ENCODE data around the gene SUPT4H1.

SUPT4H1 gene

GRCh38 chr17:58380207-58381123 is 28.5 kb upstream of the SUPT4H1 start:
- no peak for DNase-seq (ENCODE audit: low read depth)

- no peak for DNase-seq (ENCODE audit: low read depth)
Observed at GRCh38 chr17:58379511-58379824, 27.5 kb upstream of the SUPT4H1 start.

GRCh38 chr17:58378733-58379510 is 26.9 kb upstream of the SUPT4H1 start:
- no peak for DNase-seq (ENCODE audit: low read depth)

DNA sequence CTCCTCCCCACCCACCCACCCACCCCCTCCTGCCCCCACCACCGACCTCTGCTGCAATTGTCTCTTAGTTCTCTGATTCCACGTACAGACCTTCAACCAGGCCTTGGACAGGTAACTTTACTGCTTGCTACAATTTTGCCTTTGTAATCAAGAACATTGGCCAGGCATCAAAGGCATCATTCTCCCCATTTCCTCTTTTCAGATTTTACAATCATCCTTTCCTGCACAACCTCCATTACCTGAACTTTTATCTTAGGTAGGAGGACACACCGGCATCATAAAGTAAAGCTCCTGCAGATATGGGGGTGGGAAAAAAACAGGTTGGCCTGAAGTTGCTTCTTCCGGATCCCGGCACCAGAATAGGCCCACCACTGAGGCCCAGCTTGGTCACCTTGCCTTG is 25.7 kb upstream of the SUPT4H1 start:
- no peak for DNase-seq (ENCODE audit: low read depth)

DNA sequence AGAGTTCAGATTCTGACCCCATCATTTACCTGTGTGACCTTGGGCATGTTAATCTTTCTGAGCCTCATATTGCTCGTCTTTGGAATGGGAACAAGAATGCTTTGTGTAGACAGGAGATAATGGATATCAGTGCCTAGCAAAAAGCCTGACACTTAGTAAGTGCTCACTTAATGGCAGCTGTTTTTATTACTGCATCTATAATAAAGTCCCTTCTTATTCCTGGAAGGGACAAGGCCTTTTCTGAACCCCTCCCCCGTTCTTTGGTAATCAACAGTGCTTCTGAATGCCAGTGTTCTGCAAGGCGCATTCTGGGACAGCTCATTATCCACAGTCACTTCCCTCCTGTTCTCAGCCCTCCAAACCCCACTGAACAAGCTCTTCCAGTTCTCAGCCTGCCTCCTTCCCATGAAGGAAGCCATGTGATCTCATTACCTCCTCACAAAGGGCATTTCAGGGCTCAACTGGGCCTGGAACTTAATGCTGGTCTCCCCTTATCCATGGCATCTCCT is 25.1 kb upstream of the SUPT4H1 start:
- DNase-seq (ENCODE audit: low read depth) = no peak

- no peak for DNase-seq (ENCODE audit: low read depth)
Observed at GRCh38 chr17:58376472-58377000, 24.5 kb upstream of the SUPT4H1 start.

- DNase-seq (ENCODE audit: low read depth) = no peak
Observed at GRCh38 chr17:58375811-58376210, 23.8 kb upstream of the SUPT4H1 start.

GRCh38 chr17:58375256-58375655 is 23.3 kb upstream of the SUPT4H1 start:
- no peak for DNase-seq (ENCODE audit: low read depth)

GRCh38 chr17:58373923-58374322 is 21.9 kb upstream of the SUPT4H1 start:
- DNase-seq (ENCODE audit: low read depth) = no peak

- no peak for DNase-seq (ENCODE audit: low read depth)
Observed at GRCh38 chr17:58373003-58373402, 21.0 kb upstream of the SUPT4H1 start.

DNA sequence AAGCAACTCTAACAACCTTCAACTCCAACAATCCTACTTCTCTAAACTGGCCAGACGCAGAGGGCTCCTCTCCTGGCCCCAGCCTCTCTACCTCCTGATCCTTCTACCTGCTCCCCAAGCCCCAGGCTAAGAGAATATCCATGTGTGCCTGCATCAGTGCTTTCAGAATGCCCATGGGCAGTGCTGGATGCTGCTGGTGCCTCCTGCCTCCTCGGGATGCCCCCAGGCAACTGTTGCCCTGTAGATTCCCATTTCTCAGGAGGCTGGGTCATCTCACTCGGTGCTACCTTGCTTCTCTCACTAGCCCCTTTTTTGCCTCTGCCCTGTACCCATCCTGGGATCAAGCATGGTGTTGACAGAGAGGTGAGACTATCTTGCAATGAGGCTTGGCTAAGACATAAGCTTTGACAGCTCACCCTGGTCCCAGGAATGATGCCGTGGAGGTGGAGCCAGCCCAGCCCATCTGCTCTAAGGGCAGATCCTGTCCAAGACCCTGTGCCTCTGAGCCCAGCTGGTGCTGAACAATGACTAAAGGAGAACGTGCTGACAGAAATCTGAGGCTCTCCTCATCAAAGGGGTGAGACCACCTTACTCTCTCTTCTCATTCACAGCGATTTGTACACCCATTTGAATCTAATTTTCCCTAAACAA is 19.4 kb upstream of the SUPT4H1 start:
- DNase-seq (ENCODE audit: low read depth) = no peak

DNA sequence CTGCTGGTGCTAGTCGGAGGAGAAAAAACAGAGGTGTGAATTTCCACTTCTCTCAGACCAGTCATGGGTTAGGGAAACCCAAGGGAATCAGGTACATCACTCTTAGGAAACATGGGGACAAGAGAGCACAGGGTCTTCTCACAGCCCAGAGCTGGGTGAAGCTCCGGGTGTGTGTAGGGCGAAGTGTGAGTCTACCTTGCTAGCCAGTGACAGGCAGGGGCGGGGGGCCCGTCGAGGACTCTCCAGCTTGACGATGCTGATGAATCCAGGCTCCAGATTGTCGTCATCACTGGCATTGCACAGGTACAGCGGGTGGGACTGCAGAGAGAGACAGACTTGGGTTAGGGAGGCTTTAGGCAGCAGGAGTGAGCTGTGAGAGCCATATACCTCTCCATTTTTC is 18.7 kb upstream of the SUPT4H1 start:
- no peak for DNase-seq (ENCODE audit: low read depth)

DNA sequence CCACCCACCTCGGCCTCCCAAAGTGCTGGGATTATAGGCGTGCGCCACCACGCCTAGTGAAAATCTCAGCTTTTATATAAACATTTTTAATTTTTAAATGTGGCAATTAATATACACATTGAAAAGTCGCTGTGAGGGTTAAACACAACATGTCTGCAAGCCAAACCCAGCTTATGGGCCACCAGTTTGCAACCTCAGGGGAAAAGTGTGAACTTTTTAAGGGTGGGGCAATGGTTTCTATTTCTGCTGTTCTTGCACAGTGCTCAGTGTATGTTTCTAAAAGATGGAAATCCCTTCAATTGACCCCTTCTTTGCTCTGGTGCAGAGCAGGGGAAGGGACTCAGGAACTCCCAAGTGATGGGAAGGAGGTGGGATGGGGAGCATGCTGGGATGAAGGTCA is 18.3 kb upstream of the SUPT4H1 start:
- DNase-seq (ENCODE audit: low read depth) = no peak

- DNase-seq (ENCODE audit: low read depth) = no peak
Observed at GRCh38 chr17:58369214-58370031, 17.4 kb upstream of the SUPT4H1 start.

DNA sequence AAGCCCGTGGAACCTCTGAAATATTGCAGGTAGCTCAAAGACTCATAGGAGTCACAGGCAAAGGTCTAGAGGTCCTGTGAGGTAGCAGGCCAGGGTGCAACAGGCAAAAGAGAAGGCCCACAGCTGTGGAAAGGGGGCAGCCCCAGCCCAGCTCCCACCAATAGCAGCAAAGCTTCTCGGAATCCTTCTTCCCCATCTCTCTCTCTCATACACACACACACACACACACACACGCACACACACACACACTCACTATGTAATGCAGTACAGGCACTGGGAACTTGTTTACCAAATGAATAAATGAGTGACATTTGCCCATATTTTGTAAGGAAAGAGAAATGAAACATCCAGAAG is 16.8 kb upstream of the SUPT4H1 start:
- no peak for DNase-seq (ENCODE audit: low read depth)

DNA sequence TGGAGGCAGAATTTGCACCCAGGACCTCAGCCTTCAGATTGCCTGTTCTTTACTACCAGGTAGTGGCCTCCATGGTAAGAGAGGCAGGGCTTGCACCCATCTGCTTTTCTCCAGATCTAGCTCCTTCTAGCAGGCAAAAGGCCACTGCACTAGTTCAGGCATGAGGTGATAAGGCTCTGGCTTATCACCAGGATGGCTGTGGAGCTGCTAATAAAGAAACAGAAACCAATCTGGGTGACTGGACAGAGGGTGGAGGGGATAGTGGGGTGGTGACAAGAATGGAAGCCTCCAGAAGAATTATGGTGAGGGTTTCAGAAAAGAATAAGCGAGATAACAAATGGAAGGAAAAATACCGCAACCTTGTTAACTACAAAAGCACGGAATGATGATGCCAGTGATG is 15.5 kb upstream of the SUPT4H1 start:
- DNase-seq (ENCODE audit: low read depth) = no peak

DNA sequence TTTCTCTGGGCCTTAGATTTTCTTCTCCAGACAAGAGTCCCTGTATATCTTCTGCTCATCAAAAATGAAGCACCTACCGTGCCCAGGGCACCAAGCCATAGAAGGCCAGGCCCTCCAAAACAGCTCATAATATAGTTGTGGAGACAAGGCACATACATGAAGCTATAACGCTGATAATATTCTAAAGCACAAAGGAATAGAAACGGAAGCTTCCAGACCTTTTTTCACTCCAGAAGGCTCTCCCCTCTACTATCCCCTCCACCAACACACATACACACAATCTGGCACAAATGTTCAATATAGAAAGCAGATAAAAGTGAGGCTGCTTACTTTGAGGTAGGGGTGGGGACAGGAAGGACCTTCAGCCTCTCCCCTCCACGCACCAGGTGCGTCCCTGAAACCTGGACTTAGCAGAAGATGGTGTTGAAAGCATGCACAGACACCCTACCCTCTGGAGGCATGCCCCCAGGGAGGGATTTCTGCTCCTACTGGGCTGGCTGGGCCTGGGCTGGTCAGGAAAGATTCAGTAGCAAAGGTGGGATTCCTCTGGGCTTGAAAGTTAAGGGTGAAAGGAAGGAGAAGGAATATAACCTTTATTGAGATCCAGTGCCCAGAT is 14.1 kb upstream of the SUPT4H1 start:
- no peak for DNase-seq (ENCODE audit: low read depth)

- no peak for DNase-seq (ENCODE audit: low read depth)
Observed at GRCh38 chr17:58365185-58365979, 13.4 kb upstream of the SUPT4H1 start.

- no peak for DNase-seq (ENCODE audit: low read depth)
Observed at GRCh38 chr17:58364270-58364942, 12.4 kb upstream of the SUPT4H1 start.

Data from stimulated activated CD8-positive, alpha-beta memory T cell treated with anti-CD3 and anti-CD28 coated beads, Interleukin-7, amount 100 ng/mL, for 24 hours (primary cell).